Stimulated activated CD4-positive, alpha-beta T cell treated with anti-CD3 and anti-CD28 coated beads, Interleukin-12 subunit alpha, Interleukin-12 subunit beta, amount 100 ng/mL, for 24 hours (primary cell): ENCODE measurements around the gene GALNT9.

ENCODE experiments used
- DNase-seq, 2 experiments: peaks; one replicate each; pipeline ENCODE4 v3.0.0-alpha.2; 2020; ENCODE audit warnings: low read depth in 2 of 2

Gene GALNT9

GRCh38 chr12:132181570-132182200 is 147.7 kb downstream of the GALNT9 start:
- DNase-seq = no peak

GRCh38 chr12:132180648-132181546 is 148.5 kb downstream of the GALNT9 start:
- DNase-seq = no peak

DNA sequence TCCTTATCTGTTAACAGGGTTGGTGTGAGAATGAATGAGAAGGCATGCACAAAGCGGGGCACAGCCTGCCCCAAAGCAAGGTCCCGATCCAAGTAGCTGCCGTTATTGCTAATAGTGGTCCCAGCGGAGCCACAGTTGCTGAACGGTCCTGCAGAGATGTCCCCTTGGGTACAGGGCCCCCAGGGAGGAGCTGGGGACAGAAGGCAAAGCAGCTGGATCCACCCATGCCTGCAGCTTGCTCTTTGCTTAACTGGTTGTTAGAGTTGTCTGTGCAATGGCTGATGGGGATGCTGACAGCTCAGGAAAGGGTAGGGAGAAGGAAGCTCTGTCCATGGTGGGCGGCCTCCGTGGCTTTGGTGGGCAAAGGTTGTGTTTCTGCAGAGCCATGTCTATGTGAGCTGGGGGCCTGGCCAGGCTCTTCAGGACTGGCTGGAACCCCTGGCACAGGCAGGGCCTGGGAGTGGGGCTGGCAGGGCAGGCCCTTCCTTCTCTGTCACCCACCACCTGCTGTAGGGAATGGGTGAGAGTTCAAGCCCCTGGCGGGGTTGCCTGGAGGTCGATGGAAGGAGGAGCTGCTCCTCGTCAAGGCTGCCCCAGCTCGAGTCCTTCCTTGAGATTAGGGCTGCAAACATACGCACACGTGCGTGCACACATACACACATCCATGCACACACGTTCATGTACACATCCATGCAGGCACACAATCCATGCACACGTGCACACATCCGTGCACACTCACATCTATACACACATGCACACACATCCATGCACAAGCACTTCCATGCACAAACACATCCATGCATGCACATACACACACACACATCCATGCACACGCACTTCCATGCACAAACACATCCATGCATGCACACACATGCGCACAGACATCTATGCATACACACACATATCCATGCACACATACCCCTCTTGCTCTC is 149.7 kb downstream of the GALNT9 start:
- no peak for DNase-seq

DNA sequence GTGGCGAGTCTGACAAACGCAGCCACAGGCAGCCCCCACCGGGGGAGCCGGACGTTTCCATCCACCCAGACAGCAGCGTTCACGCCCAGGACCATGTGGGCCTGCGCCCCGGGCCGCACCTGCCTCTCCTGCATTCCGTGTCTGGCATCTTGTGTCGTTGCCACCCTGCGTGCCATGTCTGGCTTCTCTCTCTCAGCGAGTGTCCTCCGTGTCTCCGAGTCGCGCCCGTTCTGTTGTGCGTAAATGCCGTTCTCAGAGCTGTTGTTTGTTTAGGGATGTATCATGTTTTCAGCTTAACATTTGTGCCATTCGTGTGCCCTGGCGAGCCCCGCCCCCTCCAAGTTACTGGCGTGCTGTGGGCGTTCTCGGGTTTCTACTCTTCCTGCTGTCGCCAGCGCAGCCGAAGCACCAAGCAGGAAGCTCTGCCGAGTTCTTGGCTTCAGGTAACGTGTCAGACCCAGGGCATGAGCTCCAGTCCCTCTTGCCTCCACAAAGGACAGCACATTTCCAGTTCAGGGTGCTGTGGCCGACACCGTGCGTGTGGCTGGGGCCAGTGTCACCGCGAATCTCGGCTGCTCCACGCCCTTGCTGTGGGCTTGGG is 150.5 kb downstream of the GALNT9 start:
- DNase-seq = no peak

DNA sequence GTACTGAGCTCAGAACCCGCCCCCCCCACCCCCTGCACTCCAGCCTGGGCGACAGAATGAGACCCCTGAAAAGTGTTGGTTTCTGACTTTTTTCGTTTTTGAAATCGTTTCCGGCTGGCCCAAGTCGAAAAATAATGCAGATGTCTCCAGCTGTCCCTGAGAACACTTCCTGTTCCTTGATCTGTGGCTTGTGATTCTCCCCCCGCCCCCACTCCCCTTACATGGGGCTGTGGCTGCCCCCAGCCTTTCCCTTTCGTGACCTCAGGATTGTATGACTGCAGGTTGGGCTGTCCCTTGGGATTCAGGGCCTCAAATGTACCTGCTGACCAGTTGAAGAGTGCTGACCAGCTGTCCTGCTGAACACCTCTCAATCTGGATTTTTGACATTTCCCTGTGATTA is 151.1 kb downstream of the GALNT9 start:
- no peak for DNase-seq

GRCh38 chr12:132176920-132177551 is 152.4 kb downstream of the GALNT9 start:
- DNase-seq = no peak

DNA sequence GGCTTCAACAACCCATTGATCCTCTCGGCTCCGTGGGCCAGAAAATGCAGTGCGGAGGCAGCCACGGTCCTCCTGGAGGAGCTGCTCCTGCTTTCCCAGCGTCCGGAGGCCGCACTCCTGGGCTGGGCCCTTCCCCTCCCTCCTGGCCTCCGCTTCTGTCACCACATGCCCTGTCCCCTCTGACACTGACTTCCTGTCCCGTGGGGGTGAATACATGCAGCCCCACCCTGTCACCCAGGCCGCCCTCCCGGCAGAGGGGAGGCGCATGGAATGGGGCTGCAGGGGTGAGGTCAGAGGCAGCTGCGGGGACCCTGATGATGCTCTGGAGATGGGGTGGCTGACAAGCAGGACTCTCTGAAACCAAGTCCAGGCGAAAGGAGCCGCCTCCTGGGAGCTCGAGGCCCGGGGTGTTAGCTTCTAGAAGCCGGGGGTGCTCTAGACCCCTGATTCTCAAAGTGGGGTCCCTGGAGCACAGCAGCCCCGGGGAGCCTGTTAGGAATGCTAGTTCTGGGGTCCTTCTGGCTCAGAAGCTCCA is 152.9 kb downstream of the GALNT9 start:
- DNase-seq = no peak

GRCh38 chr12:132175496-132176384 is 153.6 kb downstream of the GALNT9 start:
- no peak for DNase-seq

- no peak for DNase-seq
These were observed 154.4 kb downstream of the GALNT9 start for GRCh38 chr12:132174839-132175490.

DNA sequence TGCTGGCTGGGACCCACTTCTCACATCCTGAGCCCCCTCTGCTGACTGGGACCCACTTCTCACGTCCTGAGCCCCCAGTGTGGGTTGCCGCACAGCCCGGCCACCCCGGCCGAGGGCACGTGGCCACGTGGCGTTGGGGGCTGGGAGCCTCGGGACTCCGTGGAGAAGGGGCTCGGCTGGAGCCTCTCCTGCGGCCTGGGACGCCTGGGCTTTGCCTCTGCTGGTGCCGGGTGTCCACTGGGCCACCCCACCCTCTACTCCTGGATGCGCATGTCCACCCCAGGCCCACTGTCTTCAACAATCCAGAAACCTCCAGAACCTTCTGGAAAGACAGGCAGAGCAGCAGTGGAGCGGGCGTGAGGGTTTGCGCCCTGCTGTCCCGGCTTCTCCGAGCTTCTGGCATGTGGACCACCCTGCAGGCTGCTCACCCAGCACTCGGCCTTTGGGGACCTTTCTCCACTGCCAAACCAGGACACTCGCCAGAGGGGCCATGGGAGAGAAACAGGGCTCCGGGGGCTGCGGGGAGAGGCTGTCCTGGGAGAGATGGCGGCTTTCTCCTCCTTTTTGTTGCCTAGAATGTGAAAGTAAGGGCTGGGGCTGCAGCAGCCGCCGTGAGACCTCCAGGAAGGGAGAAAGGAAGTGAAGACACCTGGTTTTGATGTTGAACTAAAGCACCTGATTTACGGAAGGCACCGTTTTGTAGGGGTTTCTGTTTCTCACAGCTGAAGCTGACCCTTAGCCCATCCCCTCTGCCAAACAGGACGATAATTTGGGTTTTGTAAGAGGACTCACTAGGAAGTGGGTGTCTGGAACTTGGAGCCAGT is 155.2 kb downstream of the GALNT9 start:
- DNase-seq = no peak

- DNase-seq = no peak
These were observed 156.0 kb downstream of the GALNT9 start for GRCh38 chr12:132173135-132174014.

DNA sequence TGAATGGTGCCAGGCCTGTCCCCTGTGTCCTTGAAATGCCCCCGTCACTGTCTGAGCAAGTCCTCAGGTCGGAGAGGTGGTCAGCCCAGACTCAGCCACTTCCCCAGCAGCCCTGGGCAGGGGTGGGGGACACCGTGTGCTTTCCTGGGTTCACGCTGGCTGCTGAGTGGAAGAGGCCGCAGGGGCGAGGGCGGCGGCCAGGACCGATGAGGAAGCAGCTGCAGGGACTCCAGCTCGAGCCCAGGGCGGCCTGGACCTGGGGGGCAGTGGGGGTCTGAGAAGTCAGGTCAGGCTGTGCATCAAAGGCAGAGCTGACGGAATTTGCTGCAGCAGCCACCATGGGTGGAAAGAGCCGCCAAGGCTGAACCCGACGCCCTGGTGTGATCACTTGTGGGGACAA is 156.8 kb downstream of the GALNT9 start:
- DNase-seq = no peak

DNA sequence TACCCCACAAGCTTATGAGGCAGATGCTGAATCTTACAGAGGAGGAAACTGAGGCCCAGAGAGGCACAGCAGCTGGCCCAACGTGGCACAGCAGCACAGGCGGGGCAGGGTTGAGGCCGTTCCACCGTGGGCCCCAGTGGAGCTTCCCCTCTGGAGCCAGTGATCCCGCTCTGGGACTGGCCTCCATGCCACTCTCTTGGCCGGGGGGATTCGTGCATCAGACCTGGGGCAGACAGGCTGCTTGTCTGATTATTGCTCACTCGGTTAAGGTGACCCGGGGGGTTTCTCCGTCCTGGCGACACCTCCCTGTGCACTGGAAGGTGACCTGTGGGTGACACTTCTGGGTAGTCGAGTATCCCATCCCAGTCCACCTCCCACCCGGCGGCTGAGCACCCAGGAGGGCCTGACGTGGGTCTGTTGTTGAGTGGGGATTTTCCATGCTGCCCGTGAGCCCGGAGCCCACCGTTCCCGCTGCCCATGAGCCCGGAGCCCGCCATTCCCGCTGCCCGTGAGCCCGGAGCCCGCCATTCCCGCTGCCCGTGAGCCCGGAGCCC is 157.3 kb downstream of the GALNT9 start:
- DNase-seq = no peak

DNA sequence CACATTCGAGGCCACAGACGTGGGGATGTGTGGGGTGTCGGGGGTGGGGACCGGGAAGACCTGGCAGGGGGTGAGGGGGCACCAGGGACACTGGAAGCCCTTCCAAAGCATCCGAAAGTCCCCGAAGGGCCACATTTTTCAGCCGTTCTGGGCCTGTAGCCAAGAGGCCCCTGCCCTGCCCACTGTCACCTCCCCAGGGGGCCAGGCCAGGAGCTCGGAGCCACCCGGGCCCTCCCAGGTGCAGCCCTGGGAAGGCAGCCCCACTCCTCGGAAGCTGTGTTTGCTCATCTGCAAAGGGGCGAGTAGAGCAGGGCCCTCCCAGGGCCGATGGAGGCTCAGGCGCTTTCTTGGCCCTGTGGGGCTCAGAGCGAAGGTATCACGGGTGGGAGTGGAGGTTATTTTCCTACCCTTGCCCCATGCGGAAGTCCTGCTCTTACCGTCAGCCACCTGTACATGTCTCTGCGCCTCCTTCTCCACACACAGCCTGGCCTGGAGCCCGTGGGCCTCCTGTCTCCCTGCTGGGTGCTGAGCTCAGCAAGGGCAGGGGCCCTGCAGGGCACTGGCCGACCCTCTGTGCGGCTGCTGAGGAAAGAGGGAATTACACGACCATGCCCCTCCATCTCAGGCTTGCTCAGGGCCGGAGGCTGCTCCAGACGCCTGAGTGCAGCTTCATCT is 158.0 kb downstream of the GALNT9 start:
- no peak for DNase-seq

GRCh38 chr12:132170637-132171292 is 158.6 kb downstream of the GALNT9 start:
- DNase-seq = no peak

GRCh38 chr12:132170094-132170636 is 159.2 kb downstream of the GALNT9 start:
- no peak for DNase-seq
